ENCODE measurements around the gene TMEM150A.
"Not testable (repeated sequence)": the region's sequence is repeated elsewhere in the genome, so short reads cannot be mapped to it uniquely, and the experiment has no call there.

TMEM150A gene

GRCh38 chr2:85595301-85596025, 7.0 kb downstream of the TMEM150A start, which contains the start of gene RNF181:
Gene RNF181, plus strand, starts transcription at chr2:85595745. Its CDS starts 19 bp downstream, at chr2:85595764.
- Histone ChIP-seq H3K27me3 (no peaks in the 10 kb centered on the region), H3K4me1 (peaks cover 0 to 61% (median 31%) of the 10 kb centered on the region in 4 donors), H3K4me3 (peak within 1 kb of the TSS; percentile 64 to 94), H3K9me3 (no peaks in the 10 kb centered on the region), H3K36me3 (peaks cover 6 to 40% (median 24%) of the 10 kb centered on the region in 3 donors), H3K27ac (peak within 1 kb of the TSS; percentile 83 to 98)
- TF ChIP-seq CTCF (IDR thresholded peaks at IDR 0.05), result no peak
- intact Hi-C loops (cut with DNase I; ENCODE audit: low total_unique reads), result no loop called here
- DNase-seq, result peak; percentile 98

DNA sequence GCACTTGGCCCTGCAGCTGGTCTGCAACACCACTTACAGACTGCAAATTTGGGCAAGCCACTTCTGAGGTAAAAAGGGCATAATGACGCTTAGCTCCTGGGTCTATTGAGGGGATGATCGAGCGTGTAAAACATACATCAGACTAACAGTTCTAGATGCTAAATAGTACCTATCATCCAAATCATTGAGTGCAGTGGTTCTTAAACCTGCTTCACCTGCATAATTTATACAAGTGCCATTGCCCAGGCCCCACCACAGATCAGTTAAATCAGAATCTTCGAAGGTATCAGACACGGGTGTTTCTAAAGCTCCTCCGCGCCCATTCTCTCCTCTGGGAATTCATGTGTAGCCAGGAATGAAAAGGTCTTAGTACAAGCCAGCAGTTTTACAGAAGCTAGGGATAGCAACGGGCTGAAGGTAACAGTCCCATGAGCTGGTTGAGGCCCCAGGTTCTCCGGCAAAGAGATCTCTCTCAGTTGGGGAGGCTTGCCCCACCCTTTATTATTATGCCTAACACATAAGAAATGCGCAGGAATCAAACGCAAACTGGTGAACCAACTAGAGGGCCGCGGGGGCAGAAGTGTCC, 7.7 kb downstream of the TMEM150A start:
- Histone ChIP-seq H3K4me1 (peaks cover 0 to 60% (median 37%) of the 10 kb centered on the region in 4 donors), H3K9me3 (no peaks in the 10 kb centered on the region), H3K27me3 (no peaks in the 10 kb centered on the region), H3K27ac (peak overlapping the region; percentile 83 to 98), H3K4me3 (peak overlapping the region; percentile 64 to 94), H3K36me3 (peaks cover 6 to 33% (median 24%) of the 10 kb centered on the region in 3 donors)
- TF ChIP-seq CTCF (IDR thresholded peaks at IDR 0.05), result no peak
- no peak for DNase-seq
- intact Hi-C loops (cut with DNase I; ENCODE audit: low total_unique reads), result no loop called here

DNA sequence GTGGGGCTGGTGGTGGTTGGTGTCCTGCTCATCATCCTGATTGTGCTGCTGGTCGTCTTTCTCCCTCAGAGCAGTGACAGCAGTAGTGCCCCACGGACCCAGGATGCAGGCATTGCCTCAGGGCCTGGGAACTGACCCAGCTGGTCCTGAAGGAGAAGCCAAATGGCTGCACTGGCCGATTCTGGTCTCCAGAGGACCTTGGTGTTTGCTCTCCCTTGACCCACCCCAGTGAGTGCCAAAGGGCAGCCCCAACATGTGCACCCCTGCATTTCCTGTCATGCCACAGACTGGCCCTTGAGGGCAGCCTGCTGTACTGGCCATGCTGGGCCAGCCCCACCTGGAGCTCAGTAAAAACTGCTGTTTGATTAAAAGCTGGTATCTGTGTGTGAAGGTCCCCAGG, 9.5 kb downstream of the TMEM150A start:
- Histone ChIP-seq H3K4me1 (peaks cover 0 to 63% (median 51%) of the 10 kb centered on the region in 4 donors), H3K27ac (no peak overlapping the region), H3K4me3 (no peak overlapping the region), H3K36me3 (peaks cover 6 to 15% (median 14%) of the 10 kb centered on the region in 3 donors), H3K27me3 (no peaks in the 10 kb centered on the region), H3K9me3 (no peaks in the 10 kb centered on the region)
- no peak for DNase-seq
- intact Hi-C loops (cut with DNase I; ENCODE audit: low total_unique reads), result no loop called here
- no peak for TF ChIP-seq CTCF (IDR thresholded peaks at IDR 0.05)

DNA sequence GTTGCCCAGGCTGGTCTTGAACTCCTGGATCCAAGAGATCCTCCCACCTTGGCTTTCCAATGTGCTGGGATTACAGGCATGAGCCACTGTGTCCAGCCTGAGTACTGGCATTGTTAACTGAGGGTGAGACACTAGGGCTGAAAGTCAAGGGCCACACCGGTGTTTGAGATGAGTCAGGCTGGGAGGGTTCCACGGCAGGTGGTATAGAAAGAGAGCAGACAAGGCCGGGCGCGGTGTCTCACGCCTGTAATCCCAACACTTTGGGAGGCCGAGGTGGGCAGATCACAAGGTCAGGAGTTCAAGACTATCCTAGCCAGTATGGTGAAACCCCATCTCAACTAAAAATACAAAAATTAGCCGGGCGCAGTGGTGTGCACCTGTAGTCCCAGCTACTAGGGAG, 10.2 kb downstream of the TMEM150A start:
- Histone ChIP-seq H3K27ac (peak overlapping the region in 1 of 2 donors; percentile 64), H3K4me1 (peaks cover 0 to 66% (median 49%) of the 10 kb centered on the region in 4 donors)
- H3K27me3 ChIP-seq; H3K4me3 ChIP-seq; H3K36me3 ChIP-seq; DNase-seq; H3K9me3 ChIP-seq; intact Hi-C loops (cut with DNase I; ENCODE audit: low total_unique reads): not testable (repeated sequence)

DNA sequence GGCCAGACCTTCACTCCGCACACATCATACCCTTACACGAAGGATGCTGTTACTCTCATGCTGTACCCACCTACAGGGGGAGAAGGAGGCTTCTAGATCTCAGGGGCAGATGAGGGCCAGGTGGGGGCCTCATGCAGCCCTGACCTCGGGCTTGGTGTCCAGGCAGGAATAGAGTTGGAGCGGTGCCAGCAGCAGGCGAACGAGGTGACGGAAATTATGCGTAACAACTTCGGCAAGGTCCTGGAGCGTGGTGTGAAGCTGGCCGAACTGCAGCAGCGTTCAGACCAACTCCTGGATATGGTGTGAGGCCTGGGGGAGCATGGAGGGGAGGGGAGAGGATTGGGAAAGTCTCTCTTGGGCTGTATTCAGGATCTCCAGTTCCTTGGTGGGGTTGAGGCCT, 10.9 kb downstream of the TMEM150A start:
- H3K27me3 ChIP-seq, result no peaks in the 10 kb centered on the region
- peaks cover 0 to 63% (median 42%) of the 10 kb centered on the region in 4 donors for H3K4me1 ChIP-seq
- no peaks in the 10 kb centered on the region for H3K9me3 ChIP-seq
- no peak for TF ChIP-seq CTCF (IDR thresholded peaks at IDR 0.05)
- peak overlapping the region; percentile 52 to 64 for H3K27ac ChIP-seq
- intact Hi-C loops (cut with DNase I; ENCODE audit: low total_unique reads), result no loop called here
- H3K36me3 ChIP-seq, result peaks cover 0 to 1% (median under 1%) of the 10 kb centered on the region in 3 donors
- DNase-seq, result no peak
- H3K4me3 ChIP-seq, result no peak overlapping the region

- no peak for DNase-seq
- no peak for TF ChIP-seq CTCF (IDR thresholded peaks at IDR 0.05)
- H3K4me3 ChIP-seq, result no peak overlapping the region
- peak overlapping the region; percentile 52 to 64 for H3K27ac ChIP-seq
- H3K9me3 ChIP-seq, result no peaks in the 10 kb centered on the region
- H3K27me3 ChIP-seq, result no peaks in the 10 kb centered on the region
- intact Hi-C loops (cut with DNase I; ENCODE audit: low total_unique reads), result no loop called here
- peaks cover 0 to 62% (median 36%) of the 10 kb centered on the region in 4 donors for H3K4me1 ChIP-seq
- no peaks in the 10 kb centered on the region for H3K36me3 ChIP-seq
Measured at GRCh38 chr2:85590950-85591349, 11.5 kb downstream of the TMEM150A start.
